ENCODE results near the gene PDK4.
"Not testable (repeated sequence)": the region's sequence is repeated elsewhere in the genome, so short reads cannot be mapped to it uniquely, and the experiment has no call there.

The PDK4 gene

GRCh38 chr7:95604811-95605210 is 8.5 kb upstream of the PDK4 start:
- not testable (repeated sequence) for DNase-seq (ENCODE audit: low read depth)

- not testable (repeated sequence) for DNase-seq (ENCODE audit: low read depth)
These were observed 8.1 kb upstream of the PDK4 start for GRCh38 chr7:95604397-95604796.

GRCh38 chr7:95602421-95602820 is 6.1 kb upstream of the PDK4 start:
- DNase-seq (ENCODE audit: low read depth), result no peak

- no peak for DNase-seq (ENCODE audit: low read depth)
These were observed 5.0 kb upstream of the PDK4 start for GRCh38 chr7:95601316-95601715.

GRCh38 chr7:95599069-95599468 is 2.8 kb upstream of the PDK4 start:
- no peak for DNase-seq (ENCODE audit: low read depth)

GRCh38 chr7:95598511-95598910 is 2.2 kb upstream of the PDK4 start:
- no peak for DNase-seq (ENCODE audit: low read depth)

- DNase-seq (ENCODE audit: low read depth), result no peak
These were observed 544 bp downstream of the PDK4 start for GRCh38 chr7:95595746-95596197.

- DNase-seq (ENCODE audit: low read depth), result no peak
These were observed 2.1 kb downstream of the PDK4 start for GRCh38 chr7:95594185-95594584.

- DNase-seq (ENCODE audit: low read depth), result no peak
These were observed 3.0 kb downstream of the PDK4 start for GRCh38 chr7:95593343-95593742.

- DNase-seq (ENCODE audit: low read depth), result no peak
These were observed 3.7 kb downstream of the PDK4 start for GRCh38 chr7:95592570-95592969.

- DNase-seq (ENCODE audit: low read depth), result no peak
These were observed 5.7 kb downstream of the PDK4 start for GRCh38 chr7:95590387-95591248.

- no peak for DNase-seq (ENCODE audit: low read depth)
These were observed 6.5 kb downstream of the PDK4 start for GRCh38 chr7:95589766-95590165.

GRCh38 chr7:95589031-95589430 is 7.3 kb downstream of the PDK4 start:
- DNase-seq (ENCODE audit: low read depth), result no peak

- DNase-seq (ENCODE audit: low read depth), result no peak
These were observed 9.4 kb downstream of the PDK4 start for GRCh38 chr7:95586951-95587301.

GRCh38 chr7:95585426-95585789 is 10.9 kb downstream of the PDK4 start:
- DNase-seq (ENCODE audit: low read depth), result no peak

GRCh38 chr7:95584769-95585425 is 11.4 kb downstream of the PDK4 start:
- no peak for DNase-seq (ENCODE audit: low read depth)

- DNase-seq (ENCODE audit: low read depth), result no peak
These were observed 12.3 kb downstream of the PDK4 start for GRCh38 chr7:95583834-95584621.

- DNase-seq (ENCODE audit: low read depth), result no peak
These were observed 13.6 kb downstream of the PDK4 start for GRCh38 chr7:95582578-95583293.

GRCh38 chr7:95581467-95581866 is 14.8 kb downstream of the PDK4 start:
- no peak for DNase-seq (ENCODE audit: low read depth)

- no peak for DNase-seq (ENCODE audit: low read depth)
These were observed 17.0 kb downstream of the PDK4 start for GRCh38 chr7:95579318-95579717.

GRCh38 chr7:95578299-95578855 is 17.9 kb downstream of the PDK4 start:
- no peak for DNase-seq (ENCODE audit: low read depth)

- no peak for DNase-seq (ENCODE audit: low read depth)
These were observed 19.2 kb downstream of the PDK4 start for GRCh38 chr7:95577137-95577536.
